Left ventricle myocardium inferior (tissue), 1 donor: ENCODE results near the gene ZNF423. TPM values are rescaled to one million over a fixed set of nuclear protein-coding genes. Genes with fewer than 3 reads are reported as not detected.

ENCODE experiments used
- DNase-seq: peaks from one replicate; pipeline ENCODE4 v3.0.0-alpha.2; 2020
- H3K27ac ChIP-seq: fragments of 200-600 bp; replicated peaks from 2 replicates; pipeline ENCODE4 v1.8.0; 2021
- H3K27me3 ChIP-seq: fragments of 200-600 bp; 2 replicates; pipeline ENCODE4 v1.8.0; 2021; ENCODE audit warnings: low read depth
- H3K36me3 ChIP-seq: fragments of 200-600 bp; 2 replicates; pipeline ENCODE4 v1.8.0; 2021
- H3K4me1 ChIP-seq: fragments of 200-600 bp; 2 replicates; pipeline ENCODE4 v1.8.0; 2021
- H3K4me3 ChIP-seq: fragments of 200-600 bp; 2 replicates; pipeline ENCODE4 v1.8.0; 2021; ENCODE audit warnings: mild to moderate bottlenecking, moderate library complexity
- H3K9me3 ChIP-seq: fragments of 200-600 bp; replicated peaks from 2 replicates; pipeline ENCODE4 v1.8.0; 2021
- intact Hi-C: fragments of 100-400 bp; cut with micrococcal nuclease; formaldehyde crosslinking; loops from one replicate; pipeline ENCODE4 v1.11.0; 2022
- total RNA-seq: library from RNA; stranded (reverse); fragmentation: NEBNext Ultra II Directional; extraction: Animal tissue kit (Norgen Biotek cat#: 25700); gene quantifications from one replicate; pipeline ENCODE4 v1.2.1, GENCODE V29; 2021
- TF ChIP-seq, protein P1 (sequence below): fragments of 200-600 bp; IDR thresholded peaks from 2 replicates; pipeline ENCODE4 v1.8.0; 2021; ENCODE audit warnings: antibody characterized with exemption, mild to moderate bottlenecking, borderline replicate concordance
- donor health status: DM: no; HTN: yes; CAD: no; lungs with severe emphysema.

ZNF423 gene
- total RNA-seq, 1 donor from 2014 or later, result 8.6 TPM

DNA sequence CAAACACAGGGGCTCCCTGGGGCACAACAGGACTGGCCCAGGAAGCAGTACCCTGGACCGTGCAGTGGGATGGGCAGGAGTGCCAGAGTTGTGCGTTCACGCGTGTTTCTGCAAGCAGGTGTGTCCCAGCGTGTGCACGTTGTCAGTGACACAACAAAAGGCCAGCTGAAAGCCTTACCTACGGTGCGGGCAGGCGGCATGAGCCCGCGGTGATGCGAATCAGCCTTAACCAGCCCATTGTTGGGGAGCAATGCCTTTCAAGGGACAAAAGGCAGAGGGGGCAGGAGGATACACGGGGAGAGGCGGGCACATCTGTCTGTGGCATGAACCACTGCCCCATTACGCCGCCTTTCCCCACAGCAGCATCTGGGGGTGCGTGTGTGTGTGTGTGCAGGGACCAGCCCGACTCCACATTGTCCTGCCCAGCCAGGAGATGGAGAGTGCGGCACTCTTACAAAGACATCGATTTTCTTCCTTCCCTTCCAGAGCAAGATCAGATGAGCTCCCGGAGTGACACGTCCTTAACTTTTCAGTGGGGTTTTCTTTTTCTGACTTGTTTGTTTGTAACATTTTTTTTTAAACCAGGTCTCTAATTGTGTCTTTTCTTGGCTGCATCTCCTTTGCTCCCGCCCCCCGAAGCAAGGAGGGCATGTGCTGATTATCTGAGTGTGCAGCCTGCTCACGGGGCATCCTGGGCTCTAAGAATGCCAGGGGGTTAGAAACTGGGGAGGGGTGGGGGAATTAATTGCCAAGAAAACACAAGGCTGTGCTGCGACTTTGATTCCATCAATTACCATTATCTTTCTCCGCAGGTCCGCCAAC, 158.1 kb downstream of the ZNF423 start:
- H3K27ac ChIP-seq, result peak overlapping the region; percentile 84
- H3K36me3 ChIP-seq, result no peaks in the 10 kb centered on the region
- peaks cover 51% of the 10 kb centered on the region for H3K4me1 ChIP-seq
- TF ChIP-seq, protein P1, sequence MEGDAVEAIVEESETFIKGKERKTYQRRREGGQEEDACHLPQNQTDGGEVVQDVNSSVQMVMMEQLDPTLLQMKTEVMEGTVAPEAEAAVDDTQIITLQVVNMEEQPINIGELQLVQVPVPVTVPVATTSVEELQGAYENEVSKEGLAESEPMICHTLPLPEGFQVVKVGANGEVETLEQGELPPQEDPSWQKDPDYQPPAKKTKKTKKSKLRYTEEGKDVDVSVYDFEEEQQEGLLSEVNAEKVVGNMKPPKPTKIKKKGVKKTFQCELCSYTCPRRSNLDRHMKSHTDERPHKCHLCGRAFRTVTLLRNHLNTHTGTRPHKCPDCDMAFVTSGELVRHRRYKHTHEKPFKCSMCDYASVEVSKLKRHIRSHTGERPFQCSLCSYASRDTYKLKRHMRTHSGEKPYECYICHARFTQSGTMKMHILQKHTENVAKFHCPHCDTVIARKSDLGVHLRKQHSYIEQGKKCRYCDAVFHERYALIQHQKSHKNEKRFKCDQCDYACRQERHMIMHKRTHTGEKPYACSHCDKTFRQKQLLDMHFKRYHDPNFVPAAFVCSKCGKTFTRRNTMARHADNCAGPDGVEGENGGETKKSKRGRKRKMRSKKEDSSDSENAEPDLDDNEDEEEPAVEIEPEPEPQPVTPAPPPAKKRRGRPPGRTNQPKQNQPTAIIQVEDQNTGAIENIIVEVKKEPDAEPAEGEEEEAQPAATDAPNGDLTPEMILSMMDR, result no peak
- H3K9me3 ChIP-seq, result no peaks in the 10 kb centered on the region
- intact Hi-C loops, result no loop called here
- H3K4me3 ChIP-seq, result peak overlapping the region; percentile 40
- H3K27me3 ChIP-seq, result peaks cover 29% of the 10 kb centered on the region
- DNase-seq, result no peak

GRCh38 chr16:49696414-49697101, 159.4 kb downstream of the ZNF423 start:
- intact Hi-C loops, result no loop called here
- H3K9me3 ChIP-seq, result no peaks in the 10 kb centered on the region

GRCh38 chr16:49695782-49696413, 160.0 kb downstream of the ZNF423 start:
- Histone ChIP-seq H3K4me3 (no peak overlapping the region), H3K9me3 (no peaks in the 10 kb centered on the region), H3K27me3 (peaks cover 28% of the 10 kb centered on the region), H3K36me3 (no peaks in the 10 kb centered on the region), H3K27ac (no peak overlapping the region), H3K4me1 (peaks cover 32% of the 10 kb centered on the region)
- TF ChIP-seq, protein P1, result no peak
- intact Hi-C loops, result no loop called here
- DNase-seq, result no peak

More at GRCh38 chr16:49696414-49697101, 159.4 kb downstream of the ZNF423 start:
- H3K36me3 ChIP-seq, result no peaks in the 10 kb centered on the region
- DNase-seq, result no peak
- H3K4me1 ChIP-seq, result peaks cover 39% of the 10 kb centered on the region
- no peak overlapping the region for H3K27ac ChIP-seq
- TF ChIP-seq, protein P1, result no peak
- peaks cover 28% of the 10 kb centered on the region for H3K27me3 ChIP-seq
- no peak overlapping the region for H3K4me3 ChIP-seq

- TF ChIP-seq, protein P1, result no peak
- Histone ChIP-seq H3K9me3 (no peaks in the 10 kb centered on the region), H3K27ac (no peak overlapping the region), H3K36me3 (no peaks in the 10 kb centered on the region), H3K27me3 (peaks cover 32% of the 10 kb centered on the region), H3K4me1 (peaks cover 8% of the 10 kb centered on the region), H3K4me3 (no peak overlapping the region)
- intact Hi-C loops, result no loop called here
- no peak for DNase-seq
Observed at GRCh38 chr16:49693445-49693844, 162.5 kb downstream of the ZNF423 start.

DNA sequence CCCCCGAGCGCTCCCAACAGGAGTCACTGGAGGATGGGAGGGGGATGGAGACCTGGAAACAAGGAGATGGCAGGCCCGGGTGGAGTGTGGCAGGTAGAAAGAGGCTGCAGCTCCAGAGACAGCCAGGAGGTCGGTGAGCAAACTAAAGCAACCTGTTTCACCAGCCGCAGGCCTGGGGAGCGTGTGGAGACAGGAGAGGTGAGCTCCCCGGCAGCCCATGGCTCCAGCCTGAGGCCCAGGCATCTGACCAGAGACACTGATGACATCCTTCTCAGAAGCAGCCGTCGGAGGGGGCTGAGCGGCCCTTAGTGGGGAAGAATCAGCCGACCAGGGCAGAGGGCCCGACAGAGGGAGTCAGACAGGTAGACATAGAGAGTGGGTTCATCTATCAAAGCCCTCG, 165.1 kb downstream of the ZNF423 start:
- TF ChIP-seq, protein P1, result no peak
- no peak overlapping the region for H3K27ac ChIP-seq
- no peaks in the 10 kb centered on the region for H3K9me3 ChIP-seq
- H3K4me1 ChIP-seq, result no peaks in the 10 kb centered on the region
- intact Hi-C loops, result no loop called here
- no peak overlapping the region for H3K4me3 ChIP-seq
- DNase-seq, result no peak
- H3K27me3 ChIP-seq, result peaks cover 11% of the 10 kb centered on the region
- no peaks in the 10 kb centered on the region for H3K36me3 ChIP-seq
